Central memory CD4-positive, alpha-beta T cell (primary cell): Measurements from ENCODE around the gene TMEM185B.
A peak's percentile ranks its signal among the peaks of the same experiment; 100 is the strongest.
"Not testable (repeated sequence)": the region's sequence is repeated elsewhere in the genome, so short reads cannot be mapped to it uniquely, and the experiment has no call there.

Source experiments
- DNase-seq: peaks from one replicate; pipeline ENCODE4 v3.0.0; 2022

TMEM185B gene

DNA sequence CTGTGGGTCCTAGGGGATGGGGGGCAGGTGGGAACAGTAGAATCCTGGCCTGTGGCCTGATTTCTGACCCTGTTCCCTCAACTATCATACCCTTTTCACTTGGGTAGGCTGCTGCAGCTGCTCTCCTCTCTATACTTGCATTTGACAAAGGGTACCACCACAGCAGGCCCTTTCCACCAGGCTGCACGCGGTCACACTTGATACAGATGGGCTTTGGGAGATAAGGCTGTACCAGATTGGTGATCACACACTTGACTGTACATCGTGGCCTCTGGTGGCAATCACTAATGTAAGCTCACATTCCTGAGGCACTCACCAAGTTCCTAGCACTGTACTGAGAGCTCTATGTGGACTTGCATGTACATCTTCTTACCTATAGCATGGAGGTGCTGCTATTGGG, 27.9 kb upstream of the TMEM185B start:
- no peak for DNase-seq

DNA sequence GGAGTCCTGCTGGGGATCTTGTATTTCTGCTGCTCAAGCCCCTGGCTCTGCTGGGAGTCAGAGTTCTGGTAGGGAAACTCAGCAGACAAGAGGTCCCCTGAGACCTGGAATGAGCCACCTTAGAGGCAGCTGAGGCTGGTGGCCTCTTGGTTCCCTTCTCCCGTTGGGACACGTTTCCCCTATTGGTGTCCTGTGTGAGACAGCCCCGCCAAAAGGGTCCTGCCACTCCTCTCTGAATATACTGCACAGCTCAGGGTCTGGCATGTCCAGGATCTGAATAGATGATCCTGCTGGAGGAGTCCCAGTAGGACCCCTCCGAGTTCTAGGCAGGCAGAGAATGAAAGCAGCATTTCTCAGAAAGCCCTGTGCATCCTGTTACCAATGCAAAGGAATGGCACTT, 27.4 kb upstream of the TMEM185B start:
- no peak for DNase-seq

- DNase-seq = no peak
These were observed 24.7 kb upstream of the TMEM185B start for GRCh38 chr2:120247851-120248250.

DNA sequence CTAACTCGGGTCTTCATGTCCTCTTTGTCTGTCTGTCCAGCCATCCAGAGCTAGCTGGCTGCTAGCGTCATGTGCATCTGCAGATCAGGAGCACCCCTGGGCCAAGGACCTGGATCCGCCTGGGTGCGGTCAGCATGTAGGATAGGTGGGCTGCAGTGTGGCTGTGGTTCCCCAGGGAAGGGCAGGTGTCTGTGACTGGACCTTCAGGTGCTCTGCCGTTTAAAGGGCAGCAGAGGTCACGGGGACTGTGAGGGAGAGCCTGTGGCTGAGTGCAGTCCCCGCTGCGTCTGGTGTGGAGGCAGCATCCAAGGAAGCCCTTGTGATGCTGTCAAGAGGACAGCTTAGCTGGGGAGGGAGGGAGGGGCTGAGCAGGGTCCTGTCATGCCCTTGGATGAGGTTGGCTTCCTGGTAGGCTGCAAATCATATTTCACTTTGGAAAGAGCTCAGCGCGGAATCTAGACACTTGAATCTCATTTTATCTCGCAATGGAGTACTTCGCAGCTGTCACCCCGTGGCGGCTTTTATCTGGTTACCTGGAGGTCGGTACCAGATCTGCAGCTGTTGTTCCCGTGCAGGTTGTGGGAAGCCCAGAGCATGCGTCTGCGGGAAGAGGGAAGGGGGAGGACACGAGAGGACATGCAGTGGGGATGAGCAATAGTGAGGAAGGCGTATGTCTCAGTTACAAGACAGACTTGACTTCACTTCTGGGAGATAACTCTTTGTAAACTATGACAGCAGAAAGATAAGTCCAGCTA, 23.5 kb upstream of the TMEM185B start:
- no peak for DNase-seq

DNA sequence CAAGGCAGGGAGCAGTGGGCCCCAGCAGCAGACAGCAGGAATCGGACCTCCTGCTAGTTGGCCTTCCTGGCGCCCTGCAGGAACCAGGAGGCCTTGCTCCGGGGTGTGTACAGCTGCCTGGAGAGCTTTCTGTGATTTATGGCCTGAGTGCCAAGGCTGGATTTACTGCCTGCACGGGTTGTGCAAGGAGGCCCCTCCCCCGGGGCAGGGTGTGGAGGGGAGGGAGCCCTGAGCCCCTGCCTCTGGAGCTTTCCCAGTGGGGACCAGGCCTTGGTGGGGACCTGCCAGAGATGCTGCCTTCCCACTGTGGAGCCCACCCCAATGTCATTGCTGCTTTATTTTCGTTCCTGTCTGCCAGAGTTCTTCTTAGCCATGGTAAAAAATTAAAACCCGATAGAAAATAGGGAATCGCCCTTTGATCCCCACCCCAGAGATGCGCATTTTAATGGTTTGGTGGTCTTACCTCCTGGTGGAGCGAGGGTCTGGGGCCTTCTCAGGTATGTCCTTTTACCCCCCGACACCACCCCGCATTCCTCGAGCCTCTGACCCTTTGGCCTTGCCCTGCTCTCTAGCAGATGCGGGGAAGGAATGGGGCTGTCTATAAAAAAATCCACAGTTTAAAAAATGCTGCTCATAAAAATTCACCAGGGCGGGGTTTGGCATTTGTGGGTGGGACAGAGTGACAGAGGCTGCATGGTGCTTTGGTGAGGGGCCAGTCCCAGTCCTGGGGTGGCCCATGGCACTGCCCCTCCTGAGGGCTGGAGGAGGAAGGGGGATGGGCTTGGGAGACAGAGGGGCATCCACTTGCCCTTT, 22.5 kb upstream of the TMEM185B start:
- DNase-seq = no peak

DNA sequence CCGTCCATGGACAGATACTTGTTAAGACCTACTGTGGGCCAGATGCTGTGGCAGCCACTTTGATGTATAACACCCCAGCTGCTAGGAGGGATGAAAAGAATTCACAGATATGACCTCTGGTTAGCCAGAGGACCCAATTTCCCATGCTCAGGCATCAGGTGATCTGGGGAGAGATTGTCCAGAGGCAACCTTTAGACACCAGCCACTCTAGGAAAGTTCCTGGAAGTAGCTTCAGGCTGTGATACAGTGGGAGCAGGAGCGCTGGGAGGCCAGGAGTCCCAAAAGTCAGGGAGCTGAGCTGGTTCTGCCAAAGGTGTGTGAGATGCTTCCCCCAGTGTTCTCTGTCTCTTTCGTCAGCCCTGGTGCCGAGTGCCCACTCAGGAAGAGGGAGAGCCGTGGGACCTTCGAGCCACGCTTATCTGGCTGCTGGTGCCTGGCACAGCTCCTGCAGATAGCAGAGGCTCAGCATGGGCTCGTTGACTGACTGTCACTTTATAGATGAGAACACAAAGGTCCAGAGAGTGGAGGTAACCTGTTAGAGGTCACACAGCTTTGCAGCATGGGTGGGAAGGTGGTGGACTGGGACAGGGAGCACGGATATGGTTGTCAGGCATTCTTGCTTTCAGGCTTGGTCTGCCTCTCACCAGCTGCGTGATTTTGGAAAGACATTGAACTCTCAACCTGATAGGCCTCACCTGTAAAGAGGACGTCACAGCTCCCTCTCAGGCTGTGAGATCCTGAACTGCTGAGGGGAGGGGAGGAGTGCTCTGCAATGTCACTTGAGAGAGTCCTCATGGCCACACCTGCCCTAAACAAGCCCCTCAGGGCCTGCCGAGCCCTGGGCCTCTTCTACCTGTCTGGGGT, 21.7 kb upstream of the TMEM185B start:
- no peak for DNase-seq

GRCh38 chr2:120243875-120244553, 20.8 kb upstream of the TMEM185B start:
- no peak for DNase-seq

DNA sequence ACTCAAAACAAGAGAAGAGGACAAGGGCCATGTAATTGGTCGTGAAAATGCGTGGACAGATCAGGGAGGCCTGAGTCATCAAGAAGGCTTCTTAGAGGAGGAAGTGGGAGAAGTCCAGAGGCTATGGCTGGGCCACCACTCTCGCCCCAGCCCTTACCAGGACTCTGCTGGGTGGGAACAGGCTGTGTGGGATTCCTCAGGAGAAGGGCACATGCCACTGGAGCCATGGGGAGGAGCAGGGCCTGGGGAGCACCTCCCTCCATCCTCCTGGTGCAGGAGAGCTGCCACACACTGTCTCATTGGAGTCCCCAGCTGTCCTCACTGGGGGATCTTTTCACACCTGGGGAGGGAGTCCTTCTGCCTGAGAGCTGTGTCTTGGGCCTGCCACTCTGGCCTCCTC, 20.0 kb upstream of the TMEM185B start:
- no peak for DNase-seq

DNA sequence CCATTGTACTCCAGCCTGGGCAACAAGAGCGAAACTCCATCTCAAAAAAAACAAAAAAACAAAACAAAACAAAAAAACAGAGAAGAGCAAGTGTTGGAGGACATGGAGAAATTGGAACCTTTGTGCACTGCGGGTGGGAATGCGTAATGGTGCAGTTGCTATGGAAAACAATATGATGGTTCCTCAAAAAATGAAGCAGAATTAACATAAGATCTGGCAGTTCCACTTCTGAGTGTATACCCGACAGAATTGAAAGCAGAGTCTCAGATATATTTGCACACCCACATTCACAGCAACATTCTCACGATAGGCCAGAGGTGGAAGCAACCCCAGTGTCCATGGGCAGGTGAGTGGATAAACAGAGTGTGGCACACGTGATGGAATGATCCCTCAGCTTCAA, 18.5 kb upstream of the TMEM185B start:
- no peak for DNase-seq

DNA sequence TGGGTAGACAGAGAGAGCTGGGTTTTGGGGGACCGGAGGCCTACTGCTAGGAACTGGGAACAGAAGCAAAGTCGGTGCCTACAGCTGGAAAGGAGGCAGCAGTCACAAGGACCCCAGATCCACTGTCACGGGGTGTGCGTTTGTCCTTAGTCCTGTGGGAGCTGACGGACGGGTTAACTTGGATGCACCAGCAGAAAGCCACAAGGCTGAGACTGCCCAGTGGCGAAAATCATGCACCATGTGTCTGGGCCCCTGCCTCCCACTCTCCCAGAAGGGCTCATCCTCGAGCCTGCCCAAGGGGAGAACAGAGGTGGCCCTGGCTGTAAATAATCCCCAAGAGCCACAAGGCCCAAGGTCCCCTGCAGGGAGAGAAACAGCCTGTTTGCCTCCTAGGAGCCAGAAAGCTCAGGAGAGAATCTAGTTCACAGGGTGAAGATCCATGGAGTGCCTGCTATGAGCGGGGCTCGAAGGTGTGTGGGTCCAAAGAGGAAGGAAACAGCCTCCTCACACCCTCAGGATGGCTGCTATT, 17.8 kb upstream of the TMEM185B start:
- DNase-seq = no peak

DNA sequence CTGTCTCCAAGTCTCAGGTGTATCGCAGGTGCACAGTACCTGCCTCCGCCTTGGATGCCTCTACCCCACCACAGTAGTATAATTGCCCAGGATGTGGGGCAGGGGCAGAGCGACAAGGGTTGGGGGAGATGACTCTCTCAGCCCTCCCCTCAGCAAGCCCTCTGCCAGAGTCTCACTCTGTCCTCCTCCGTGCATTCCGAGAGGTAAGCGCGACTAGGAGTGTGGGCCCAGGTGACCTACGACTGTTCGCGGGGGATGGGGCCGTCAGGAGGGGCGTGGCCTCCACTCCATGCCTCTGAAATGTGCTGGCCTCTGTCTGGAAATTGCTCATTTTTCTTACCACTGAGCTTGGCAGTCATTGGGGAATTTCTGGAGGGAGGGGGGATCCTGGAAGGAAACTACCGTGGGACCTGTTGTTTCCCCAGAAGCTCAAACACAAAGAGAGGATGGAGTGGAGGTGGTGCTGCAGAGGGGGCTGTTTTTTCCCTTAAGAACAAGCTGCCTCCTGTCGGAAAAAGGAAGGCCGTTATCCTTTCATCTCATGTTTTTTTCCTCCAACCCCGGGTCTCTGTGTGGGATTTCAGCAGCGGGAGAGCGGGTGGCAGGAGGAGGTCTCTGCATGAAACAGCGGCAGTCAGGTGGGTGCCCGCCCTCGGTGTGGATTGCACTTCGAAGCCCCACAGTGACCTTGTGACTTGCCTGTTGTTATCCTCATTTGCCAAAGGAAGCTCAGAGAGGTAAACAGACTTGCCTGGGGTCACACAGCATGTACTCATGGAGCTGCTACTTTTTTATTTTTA, 16.5 kb upstream of the TMEM185B start:
- DNase-seq = no peak

DNA sequence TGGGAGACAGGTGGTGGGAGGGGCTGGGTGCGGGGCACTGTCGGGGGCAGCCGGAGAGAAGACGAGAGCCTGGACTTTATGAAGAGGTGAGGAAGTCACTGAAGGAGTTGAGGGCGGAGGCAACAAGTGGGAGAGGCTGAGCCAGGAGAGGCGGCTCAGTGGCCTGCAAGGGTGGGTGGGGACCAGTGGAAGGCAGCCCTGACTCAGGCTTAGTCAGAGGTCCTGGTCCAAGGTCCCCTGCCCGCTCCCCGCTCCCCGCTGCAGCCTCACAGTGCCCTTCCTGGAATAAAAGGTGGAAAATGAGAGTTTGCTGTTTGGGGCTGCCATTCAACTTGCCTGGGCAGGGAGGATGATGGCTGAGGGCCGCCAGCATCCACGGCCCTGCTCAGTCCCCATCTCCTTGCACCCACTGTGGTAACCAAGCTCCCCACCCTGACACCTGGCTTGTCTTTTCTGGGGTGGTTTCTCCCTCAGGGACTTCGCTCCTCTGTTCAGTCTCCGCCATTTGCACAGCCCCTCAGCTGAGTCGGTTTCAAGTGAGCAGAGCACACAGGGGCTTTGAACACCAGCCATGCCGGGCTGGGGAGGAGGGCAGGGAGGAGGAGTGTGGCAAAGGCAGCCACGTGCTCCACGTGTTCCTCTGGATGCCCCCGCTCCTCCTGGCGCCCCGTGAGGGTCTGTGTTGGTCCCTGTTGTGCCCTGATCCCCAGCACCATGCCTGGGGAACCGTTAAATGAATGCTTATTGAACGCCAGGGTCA, 15.7 kb upstream of the TMEM185B start:
- DNase-seq = no peak

DNA sequence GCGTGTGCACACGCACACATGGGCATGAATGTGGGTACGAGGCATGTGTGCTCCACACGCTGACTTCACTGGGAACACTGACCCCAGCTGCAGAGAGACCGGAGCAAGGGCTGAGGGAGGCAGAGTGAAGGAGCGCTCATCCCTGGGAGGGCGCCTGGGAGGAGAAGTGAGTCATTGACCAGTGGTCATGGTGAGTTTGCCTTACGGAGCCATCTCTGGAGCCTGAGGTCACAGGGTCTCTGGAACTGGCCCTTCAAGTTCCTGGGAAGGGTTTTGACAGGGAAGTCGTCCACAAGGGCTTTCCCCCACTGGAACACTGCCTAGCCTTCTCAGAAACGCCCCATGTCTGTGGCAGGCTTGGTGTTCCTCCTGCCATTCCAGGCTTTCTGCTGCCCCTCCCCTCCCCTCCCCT, 14.3 kb upstream of the TMEM185B start:
- DNase-seq = no peak

- no peak for DNase-seq
These were observed 13.6 kb upstream of the TMEM185B start for GRCh38 chr2:120236791-120237190.

- no peak for DNase-seq
These were observed 13.1 kb upstream of the TMEM185B start for GRCh38 chr2:120236316-120236715.

- DNase-seq = no peak
These were observed 12.5 kb upstream of the TMEM185B start for GRCh38 chr2:120235681-120236080.

DNA sequence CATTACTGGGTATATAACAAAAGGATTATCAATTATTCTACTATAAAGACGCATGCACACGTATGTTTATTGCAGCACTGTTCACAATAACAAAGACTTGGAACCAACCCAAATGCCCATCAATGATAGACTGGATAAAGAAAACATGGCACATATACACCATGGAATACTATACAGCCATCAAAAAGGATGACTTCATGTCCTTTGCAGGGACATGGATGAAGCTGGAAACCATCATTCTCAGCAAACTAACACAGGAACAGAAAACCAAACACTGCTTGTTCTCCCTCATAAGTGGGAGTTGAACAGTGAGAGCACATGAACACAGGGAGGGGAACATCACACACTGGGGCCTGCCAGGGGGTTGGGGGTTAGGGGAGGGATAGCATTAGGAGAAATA, 12.0 kb upstream of the TMEM185B start:
- DNase-seq = not testable (repeated sequence)

DNA sequence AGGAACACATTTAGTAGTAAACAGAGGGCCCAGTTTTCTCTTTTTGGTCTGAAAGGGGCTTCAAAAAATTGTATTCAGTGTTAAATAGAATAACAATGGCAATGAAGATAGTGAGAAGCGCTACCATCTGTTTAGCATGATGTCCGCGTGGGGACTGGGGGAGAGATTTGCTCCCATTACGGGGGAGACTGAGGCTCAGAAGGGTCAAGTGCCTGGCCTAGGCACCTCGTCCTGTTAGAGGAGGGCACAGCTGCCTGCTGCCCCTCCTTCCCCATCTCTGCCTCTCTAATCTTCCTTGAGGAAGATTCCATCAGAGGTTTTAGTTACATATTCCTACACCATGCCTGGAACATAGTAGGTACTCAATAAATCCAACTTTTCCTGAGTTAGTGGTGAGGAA, 10.1 kb upstream of the TMEM185B start:
- DNase-seq = no peak

DNA sequence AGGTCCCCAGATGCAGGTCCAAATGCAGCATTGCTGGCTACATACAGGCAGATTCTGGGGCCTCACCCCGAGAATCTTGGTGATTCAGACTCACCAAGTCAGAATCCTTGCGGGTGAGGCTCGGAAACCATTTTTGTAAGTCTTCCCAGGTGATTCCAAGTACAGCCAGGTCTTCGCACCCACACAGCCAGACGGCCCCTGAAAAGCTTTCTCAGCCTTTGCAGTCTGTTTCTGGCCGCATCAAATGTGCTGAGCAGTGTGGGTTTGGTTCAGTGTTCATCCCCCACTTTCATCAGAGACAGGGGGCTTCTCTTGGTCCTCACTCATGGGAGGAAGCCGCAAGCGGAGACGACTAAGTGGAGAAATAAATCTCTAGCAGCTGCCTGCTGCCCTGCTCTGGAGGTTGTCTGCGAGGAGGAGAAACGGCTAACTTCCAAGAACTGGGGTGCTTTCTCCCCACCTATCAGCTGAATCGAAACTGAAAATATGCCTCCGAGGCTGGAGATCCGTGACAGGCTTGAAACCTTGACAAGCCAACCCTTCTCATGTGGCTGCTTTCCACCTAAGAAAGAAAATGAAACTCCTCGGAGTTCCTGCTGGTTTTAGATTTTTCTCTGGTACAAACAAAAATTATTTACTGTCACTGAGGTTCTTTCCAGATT, 8.9 kb upstream of the TMEM185B start:
- peak; percentile 77 for DNase-seq

DNA sequence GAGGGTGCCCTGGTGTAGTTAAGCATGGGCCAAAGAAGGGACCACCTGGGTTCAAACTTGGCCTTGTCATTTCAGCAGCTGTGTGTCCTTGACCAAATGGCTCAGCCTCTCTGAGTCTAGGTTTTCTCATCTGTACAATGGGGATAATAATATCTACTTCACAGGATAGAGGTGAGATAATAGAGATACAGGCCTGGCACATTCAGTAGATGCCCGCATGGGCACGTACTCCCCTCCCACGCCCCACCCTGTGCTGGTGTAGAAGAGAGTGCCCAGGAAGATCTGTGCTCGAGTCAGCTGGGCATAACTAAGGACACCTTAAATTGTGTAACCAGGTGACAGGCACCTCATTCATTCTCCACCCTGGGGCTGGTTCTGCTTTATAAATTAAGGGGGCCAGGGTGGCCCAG, 8.4 kb upstream of the TMEM185B start:
- no peak for DNase-seq
